H9 (cell line): ENCODE results near the gene HACL1. TPM values are rescaled to one million over a fixed set of nuclear protein-coding genes. Genes with fewer than 3 reads are reported as not detected.

Source experiments
- DNase-seq: peaks from one replicate; pipeline ENCODE4 v3.0.0-alpha.2; 2017
- H2AFZ ChIP-seq: one replicate; pipeline ENCODE4 v1.6.1; 2013; ENCODE audit warnings: mild to moderate bottlenecking, low read length, control low read depth, moderate library complexity
- H2AK5ac ChIP-seq: 2 replicates; pipeline ENCODE4 v1.6.1; 2013; ENCODE audit warnings: low read length, control low read depth, mixed read lengths; ENCODE audit not compliant: insufficient read length
- H2BK120ac ChIP-seq: one replicate; pipeline ENCODE4 v1.6.1; 2013; ENCODE audit warnings: low read depth, mild to moderate bottlenecking, low read length, control low read depth, inconsistent platforms; ENCODE audit not compliant: poor library complexity, severe bottlenecking
- H2BK12ac ChIP-seq: 2 replicates; pipeline ENCODE4 v1.6.1; 2013; ENCODE audit warnings: low read length, control low read depth, mixed read lengths, low read depth; ENCODE audit not compliant: insufficient read length
- H2BK15ac ChIP-seq: 2 replicates; pipeline ENCODE4 v1.6.1; 2013; ENCODE audit warnings: low read depth, low read length, control low read depth
- H2BK20ac ChIP-seq: one replicate; pipeline ENCODE4 v1.6.1; 2013; ENCODE audit warnings: low read depth, mild to moderate bottlenecking, low read length, control low read depth, inconsistent platforms; ENCODE audit not compliant: poor library complexity, severe bottlenecking
- H2BK5ac ChIP-seq: 2 replicates; pipeline ENCODE4 v1.6.1; 2013; ENCODE audit warnings: low read length, control low read depth, mixed read lengths; ENCODE audit not compliant: insufficient read length
- H3K14ac ChIP-seq: 2 replicates; pipeline ENCODE4 v1.6.1; 2013; ENCODE audit warnings: low read length, control low read depth; ENCODE audit not compliant: insufficient read depth
- H3K18ac ChIP-seq: 2 replicates; pipeline ENCODE4 v1.6.1; 2013; ENCODE audit warnings: low read depth, mild to moderate bottlenecking, mixed read lengths, low read length, control low read depth; ENCODE audit not compliant: insufficient read length
- H3K23ac ChIP-seq: 2 replicates; pipeline ENCODE4 v1.6.1; 2013; ENCODE audit warnings: low read length, control low read depth, mixed read lengths, low read depth; ENCODE audit not compliant: insufficient read length
- H3K23me2 ChIP-seq: 2 replicates; pipeline ENCODE4 v1.6.1; 2013; ENCODE audit warnings: low read depth, mild to moderate bottlenecking, mixed read lengths, low read length, control low read depth; ENCODE audit not compliant: insufficient read length, poor library complexity, severe bottlenecking
- H3K27ac ChIP-seq: 2 replicates; pipeline ENCODE4 v1.5.1; 2013; ENCODE audit warnings: low read length, control low read depth, mixed read lengths, low read depth; ENCODE audit not compliant: insufficient read length
- H3K27me3 ChIP-seq: 2 replicates; pipeline ENCODE4 v1.6.1; 2013; ENCODE audit warnings: low read length, control low read depth, inconsistent platforms; ENCODE audit not compliant: insufficient read depth
- H3K4ac ChIP-seq: 2 replicates; pipeline ENCODE4 v1.6.1; 2013; ENCODE audit warnings: low read depth, mild to moderate bottlenecking, control low read depth, inconsistent platforms, low read length, moderate library complexity
- H3K4me1 ChIP-seq: 2 replicates; pipeline ENCODE4 v1.6.1; 2013; ENCODE audit warnings: low read length, control low read depth, inconsistent platforms; ENCODE audit not compliant: insufficient read depth
- H3K4me2 ChIP-seq: 2 replicates; pipeline ENCODE4 v1.6.1; 2013; ENCODE audit warnings: low read length, control low read depth, mixed read lengths; ENCODE audit not compliant: insufficient read length, insufficient read depth
- H3K56ac ChIP-seq: 2 replicates; pipeline ENCODE4 v1.6.1; 2013; ENCODE audit warnings: low read depth, mild to moderate bottlenecking, mixed read lengths, low read length, control low read depth; ENCODE audit not compliant: insufficient read length
- H3K79me1 ChIP-seq: 2 replicates; pipeline ENCODE4 v1.6.1; 2013; ENCODE audit warnings: low read depth, mild to moderate bottlenecking, moderate library complexity, low read length, control low read depth, inconsistent platforms; ENCODE audit not compliant: insufficient read depth, poor library complexity, severe bottlenecking
- H3K79me2 ChIP-seq: 2 replicates; pipeline ENCODE4 v1.6.1; 2013; ENCODE audit warnings: low read length, control low read depth, inconsistent platforms; ENCODE audit not compliant: insufficient read depth
- H3K9ac ChIP-seq: 2 replicates; pipeline ENCODE4 v1.6.1; 2013; ENCODE audit warnings: low read length, control low read depth, mixed read lengths; ENCODE audit not compliant: insufficient read length; ENCODE audit errors: extremely low read depth
- H3K9me3 ChIP-seq: one replicate; pipeline ENCODE4 v1.6.1; 2013; ENCODE audit warnings: low read depth, low read length, inconsistent platforms; ENCODE audit not compliant: control insufficient read depth
- H3T11ph ChIP-seq: one replicate; pipeline ENCODE4 v1.6.1; 2013; ENCODE audit warnings: mild to moderate bottlenecking, low read length, control low read depth, inconsistent platforms
- H4K20me1 ChIP-seq: one replicate; pipeline ENCODE4 v1.6.1; 2013; ENCODE audit not compliant: control insufficient read depth, insufficient read length, insufficient read depth
- H4K5ac ChIP-seq: 2 replicates; pipeline ENCODE4 v1.6.1; 2013; ENCODE audit warnings: low read depth, mild to moderate bottlenecking, mixed read lengths, low read length, control low read depth; ENCODE audit not compliant: insufficient read length
- H4K8ac ChIP-seq: replicated peaks from 2 replicates; pipeline ENCODE4 v1.6.1; 2013; ENCODE audit warnings: low read length, control low read depth, mixed read lengths, low read depth; ENCODE audit not compliant: insufficient read length
- H4K91ac ChIP-seq: 2 replicates; pipeline ENCODE4 v1.6.1; 2013; ENCODE audit warnings: low read depth, mild to moderate bottlenecking, moderate library complexity, mixed read lengths, low read length, control low read depth; ENCODE audit not compliant: insufficient read length
- H3K27ac Mint-ChIP-seq, 3 experiments: 2 replicates in 2 of 3; 3 replicates in 1 of 3; pipeline ENCODE4 v1.8.0; 2020 to 2021; ENCODE audit warnings: mixed read lengths in 3 of 3, mild to moderate bottlenecking in 1 of 3, moderate library complexity in 1 of 3
- H3K27me3 Mint-ChIP-seq: 2 replicates; pipeline ENCODE4 v1.8.0; 2021; ENCODE audit warnings: low read depth, mild to moderate bottlenecking, moderate library complexity, mixed read lengths
- H3K36me3 Mint-ChIP-seq, 3 experiments: 2 replicates in 2 of 3; 3 replicates in 1 of 3; pipeline ENCODE4 v1.8.0; 2020 to 2021; ENCODE audit warnings: low read depth in 3 of 3, mixed read lengths in 3 of 3; ENCODE audit not compliant: insufficient read depth in 1 of 3
- H3K4me1 Mint-ChIP-seq, 2 experiments: 2 replicates each; pipeline ENCODE4 v1.8.0; 2020; ENCODE audit warnings: mixed read lengths in 2 of 2
- H3K4me3 Mint-ChIP-seq, 2 experiments: 2 replicates in 1 of 2; 3 replicates in 1 of 2; pipeline ENCODE4 v1.8.0; 2020 to 2021; ENCODE audit warnings: mild to moderate bottlenecking in 2 of 2, mixed read lengths in 2 of 2, moderate library complexity in 1 of 2
- H3K9me3 Mint-ChIP-seq, 2 experiments: 2 replicates in 1 of 2; 3 replicates in 1 of 2; pipeline ENCODE4 v1.8.0; 2020; ENCODE audit warnings: mild to moderate bottlenecking in 2 of 2, mixed read lengths in 2 of 2, moderate library complexity in 1 of 2
- WGBS: extraction: QIAGEN DNeasy Blood & Tissue Kit; methylation state at CpG from one replicate; pipeline ENCODE4 v1.1.7; 2013; ENCODE audit warnings: missing lambda C conversion rate, low lambda C conversion rate, mixed read lengths; ENCODE audit not compliant: insufficient read length; ENCODE audit errors: extremely low coverage; 5-methylcytosine and 5-hydroxymethylcytosine counted together
- total RNA-seq: library from RNA; stranded (reverse); gene quantifications from 2 replicates; pipeline ENCODE4 v1.2.1, GENCODE V29; 2021
- TF ChIP-seq, protein P1 (sequence below): fragments of 200-600 bp; sonication (generic); conservative IDR thresholded peaks from 3 replicates; pipeline ENCODE4 v1.8.0; 2021; ENCODE audit warnings: antibody characterized with exemption, mild to moderate bottlenecking

The HACL1 gene
- total RNA-seq, 1 experiment from 2014 or later: 52.6 TPM

DNA sequence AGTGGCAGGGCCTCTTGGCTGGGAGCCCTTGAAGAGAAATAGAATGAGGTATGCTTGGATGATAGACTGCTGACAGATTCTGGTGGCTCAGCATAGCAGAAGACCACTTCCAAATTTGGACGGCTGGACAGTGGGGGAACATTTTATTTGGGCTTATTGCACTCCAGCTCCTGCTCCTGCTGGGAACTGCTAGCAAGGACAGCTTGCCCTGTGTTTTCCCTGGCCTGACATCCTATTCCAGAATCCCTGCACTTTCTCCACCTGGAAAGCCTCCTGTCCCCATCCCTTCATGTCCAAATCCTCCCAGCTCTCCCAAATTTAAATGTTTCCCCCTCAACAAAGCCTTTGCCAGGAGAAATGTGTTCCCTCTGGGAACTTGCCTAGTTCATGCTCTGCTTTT, 70.0 kb downstream of the HACL1 start:
- no peaks in the 10 kb centered on the region for H3K23me2 ChIP-seq
- no peak overlapping the region for H2BK15ac ChIP-seq
- peaks cover 2% of the 10 kb centered on the region for H3K27me3 Mint-ChIP-seq
- H2BK5ac ChIP-seq: no peak overlapping the region
- no CpG with 5 or more reads among the region's 1 CpG for WGBS
- H3K9ac ChIP-seq: no peak overlapping the region
- no peak overlapping the region for H3K4ac ChIP-seq
- no peak for DNase-seq
- H3K4me1 ChIP-seq: no peaks in the 10 kb centered on the region
- no peak overlapping the region for H3K23ac ChIP-seq
- no peak overlapping the region for H3K27ac ChIP-seq
- no peaks in the 10 kb centered on the region for H3K36me3 Mint-ChIP-seq
- no peak overlapping the region for H2AFZ ChIP-seq
- H3K18ac ChIP-seq: no peak overlapping the region
- H3K14ac ChIP-seq: no peak overlapping the region
- H3K4me1 Mint-ChIP-seq: peaks cover 6 to 8% of the 10 kb centered on the region in 2 experiments
- TF ChIP-seq, protein P1, sequence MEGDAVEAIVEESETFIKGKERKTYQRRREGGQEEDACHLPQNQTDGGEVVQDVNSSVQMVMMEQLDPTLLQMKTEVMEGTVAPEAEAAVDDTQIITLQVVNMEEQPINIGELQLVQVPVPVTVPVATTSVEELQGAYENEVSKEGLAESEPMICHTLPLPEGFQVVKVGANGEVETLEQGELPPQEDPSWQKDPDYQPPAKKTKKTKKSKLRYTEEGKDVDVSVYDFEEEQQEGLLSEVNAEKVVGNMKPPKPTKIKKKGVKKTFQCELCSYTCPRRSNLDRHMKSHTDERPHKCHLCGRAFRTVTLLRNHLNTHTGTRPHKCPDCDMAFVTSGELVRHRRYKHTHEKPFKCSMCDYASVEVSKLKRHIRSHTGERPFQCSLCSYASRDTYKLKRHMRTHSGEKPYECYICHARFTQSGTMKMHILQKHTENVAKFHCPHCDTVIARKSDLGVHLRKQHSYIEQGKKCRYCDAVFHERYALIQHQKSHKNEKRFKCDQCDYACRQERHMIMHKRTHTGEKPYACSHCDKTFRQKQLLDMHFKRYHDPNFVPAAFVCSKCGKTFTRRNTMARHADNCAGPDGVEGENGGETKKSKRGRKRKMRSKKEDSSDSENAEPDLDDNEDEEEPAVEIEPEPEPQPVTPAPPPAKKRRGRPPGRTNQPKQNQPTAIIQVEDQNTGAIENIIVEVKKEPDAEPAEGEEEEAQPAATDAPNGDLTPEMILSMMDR: no peak
- no peak overlapping the region for H3K4me3 Mint-ChIP-seq
- no peak overlapping the region for H2BK12ac ChIP-seq
- no peak overlapping the region for H3K27ac Mint-ChIP-seq
- H3K4me2 ChIP-seq: no peak overlapping the region
- H4K91ac ChIP-seq: no peak overlapping the region
- H3K9me3 Mint-ChIP-seq: no peaks in the 10 kb centered on the region
- H2AK5ac ChIP-seq: no peak overlapping the region
- H3K79me2 ChIP-seq: no peaks in the 10 kb centered on the region
- H4K20me1 ChIP-seq: no peaks in the 10 kb centered on the region
- no peak overlapping the region for H2BK120ac ChIP-seq
- H3K79me1 ChIP-seq: no peaks in the 10 kb centered on the region
- no peak overlapping the region for H4K5ac ChIP-seq
- H3T11ph ChIP-seq: no peak overlapping the region
- H4K8ac ChIP-seq: no peak overlapping the region
- no peak overlapping the region for H2BK20ac ChIP-seq
- H3K27me3 ChIP-seq: no peaks in the 10 kb centered on the region
- H3K9me3 ChIP-seq: no peaks in the 10 kb centered on the region
- H3K56ac ChIP-seq: no peak overlapping the region
